Right cardiac atrium (tissue), 5 donors: ENCODE data around the gene HASPIN. TPM values are rescaled to one million over a fixed set of nuclear protein-coding genes. Genes with fewer than 3 reads are reported as not detected.

ENCODE experiments used
- ATAC-seq, 2 donors: fragments of 200-7000 bp; cut with Tn5 transposase; one replicate each; pipeline versions ENCODE4 v1.8.0 to v1.9.1; 2020; ENCODE audit warnings: moderate library complexity in 2 of 2, mild to moderate bottlenecking in 1 of 2
- DNase-seq, 3 donors: peaks; one replicate each; pipeline ENCODE4 v3.0.0-alpha.2; 2020
- H3K27ac ChIP-seq: one replicate; pipeline ENCODE4 v1.5.1; 2013; ENCODE audit warnings: mild to moderate bottlenecking, low read length, control low read depth, moderate library complexity
- H3K27me3 ChIP-seq: one replicate; pipeline ENCODE4 v1.6.1; 2013; ENCODE audit not compliant: control insufficient read depth, insufficient read depth
- H3K4me1 ChIP-seq: one replicate; pipeline ENCODE4 v1.6.1; 2013; ENCODE audit warnings: low read length; ENCODE audit not compliant: control insufficient read depth, insufficient read depth
- H3K4me3 ChIP-seq: one replicate; pipeline ENCODE4 v1.5.1; 2013; ENCODE audit warnings: low read length, control low read depth
- H3K9me3 ChIP-seq: one replicate; pipeline ENCODE4 v1.6.1; 2013; ENCODE audit warnings: low read length; ENCODE audit not compliant: control insufficient read depth
- WGBS: extraction: QIAGEN DNeasy Blood & Tissue Kit; methylation state at CpG from one replicate; pipeline ENCODE4 v1.1.7; 2013; 5-methylcytosine and 5-hydroxymethylcytosine counted together
- intact Hi-C, 4 donors: fragments of 100-400 bp; cut with DNase I; formaldehyde crosslinking; loops; one replicate each; pipeline versions ENCODE4 v1.11.0 to v1.14.0; 2022 to 2023
- polyA plus RNA-seq: library from polyadenylated mRNA; stranded (reverse); fragments of 200-250 nt; gene quantifications from one replicate; pipeline ENCODE4 v1.2.3, GENCODE V29; 2013
- total RNA-seq, 4 donors: library from RNA; stranded (reverse); fragmentation: NEBNext Ultra II Directional; extraction: Animal tissue kit (Norgen Biotek cat#: 25700); gene quantifications; one replicate each; pipeline ENCODE4 v1.2.1, GENCODE V29; 2021
- donor health status: healthy with polysubstance abuse.
- donor health status: DM: no; HTN: yes; CAD: no.
- donor health status: DM: no; HTN: no; CAD: no.
- donor health status: DM: no; HTN: yes; CAD: no; lungs with severe emphysema.
- donor health status: DM: yes; HTN: yes; CAD: no.

Gene HASPIN
- total and polyA plus RNA-seq, 5 donors, result 0.11 to 0.29 (median 0.15) TPM

DNA sequence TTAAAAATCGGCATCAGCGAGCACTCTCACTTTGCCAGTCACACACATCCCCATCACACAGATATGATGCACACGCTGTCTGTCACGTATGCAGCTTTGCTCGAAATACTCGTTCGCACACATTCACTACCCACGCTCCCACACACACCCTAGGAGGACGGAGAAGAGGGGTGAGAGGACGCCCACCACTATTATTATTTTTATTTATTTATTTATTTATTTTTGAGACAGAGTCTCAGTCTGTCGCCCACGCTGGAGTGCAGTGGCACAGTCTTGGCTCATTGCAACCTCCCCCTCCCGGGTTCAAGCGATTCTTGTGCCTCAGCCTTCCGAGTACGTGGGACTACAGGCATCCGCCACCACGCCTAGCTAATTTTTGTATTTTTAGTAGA, 30.4 kb downstream of the HASPIN start:
- Histone ChIP-seq H3K4me1 (no peaks in the 10 kb centered on the region), H3K27ac (no peak overlapping the region), H3K4me3 (no peak overlapping the region), H3K9me3 (no peaks in the 10 kb centered on the region), H3K27me3 (no peaks in the 10 kb centered on the region)
- intact Hi-C loops, result no loop called here
- ATAC-seq (no peak), DNase-seq (peak in 1 of 3 donors; percentile 9)
- 86% methylated on average over 18 of the region's 18 CpGs for WGBS

GRCh38 chr17:3754458-3755334, 31.0 kb downstream of the HASPIN start:
- intact Hi-C loops, result no loop called here
- no peak overlapping the region for H3K4me3 ChIP-seq

GRCh38 chr17:3755335-3756030, 31.8 kb downstream of the HASPIN start:
- peak in 1 of 3 donors; percentile 22 for DNase-seq
- intact Hi-C loops, result no loop called here
- Histone ChIP-seq H3K4me3 (no peak overlapping the region), H3K9me3 (peaks cover 2% of the 10 kb centered on the region), H3K27ac (no peak overlapping the region), H3K4me1 (no peaks in the 10 kb centered on the region), H3K27me3 (no peaks in the 10 kb centered on the region)
- no peak for ATAC-seq
- WGBS, result 60% methylated on average over 20 of the region's 20 CpGs

More at GRCh38 chr17:3754458-3755334, 31.0 kb downstream of the HASPIN start:
- Histone ChIP-seq H3K27ac (no peak overlapping the region), H3K9me3 (peaks cover under 1% of the 10 kb centered on the region), H3K27me3 (no peaks in the 10 kb centered on the region), H3K4me1 (no peaks in the 10 kb centered on the region)
- DNase-seq (peak in 1 of 3 donors; percentile 56), ATAC-seq (peak; percentile 56 to 62)
- 7% methylated on average over 56 of the region's 56 CpGs for WGBS

GRCh38 chr17:3759597-3760216, 36.0 kb downstream of the HASPIN start:
- Histone ChIP-seq H3K27me3 (no peaks in the 10 kb centered on the region), H3K4me1 (no peaks in the 10 kb centered on the region), H3K4me3 (no peak overlapping the region), H3K9me3 (peaks cover 2% of the 10 kb centered on the region), H3K27ac (no peak overlapping the region)
- 82% methylated on average over 6 of the region's 6 CpGs for WGBS
- ATAC-seq (no peak), DNase-seq (no peak)
- intact Hi-C loops, result no loop called here

DNA sequence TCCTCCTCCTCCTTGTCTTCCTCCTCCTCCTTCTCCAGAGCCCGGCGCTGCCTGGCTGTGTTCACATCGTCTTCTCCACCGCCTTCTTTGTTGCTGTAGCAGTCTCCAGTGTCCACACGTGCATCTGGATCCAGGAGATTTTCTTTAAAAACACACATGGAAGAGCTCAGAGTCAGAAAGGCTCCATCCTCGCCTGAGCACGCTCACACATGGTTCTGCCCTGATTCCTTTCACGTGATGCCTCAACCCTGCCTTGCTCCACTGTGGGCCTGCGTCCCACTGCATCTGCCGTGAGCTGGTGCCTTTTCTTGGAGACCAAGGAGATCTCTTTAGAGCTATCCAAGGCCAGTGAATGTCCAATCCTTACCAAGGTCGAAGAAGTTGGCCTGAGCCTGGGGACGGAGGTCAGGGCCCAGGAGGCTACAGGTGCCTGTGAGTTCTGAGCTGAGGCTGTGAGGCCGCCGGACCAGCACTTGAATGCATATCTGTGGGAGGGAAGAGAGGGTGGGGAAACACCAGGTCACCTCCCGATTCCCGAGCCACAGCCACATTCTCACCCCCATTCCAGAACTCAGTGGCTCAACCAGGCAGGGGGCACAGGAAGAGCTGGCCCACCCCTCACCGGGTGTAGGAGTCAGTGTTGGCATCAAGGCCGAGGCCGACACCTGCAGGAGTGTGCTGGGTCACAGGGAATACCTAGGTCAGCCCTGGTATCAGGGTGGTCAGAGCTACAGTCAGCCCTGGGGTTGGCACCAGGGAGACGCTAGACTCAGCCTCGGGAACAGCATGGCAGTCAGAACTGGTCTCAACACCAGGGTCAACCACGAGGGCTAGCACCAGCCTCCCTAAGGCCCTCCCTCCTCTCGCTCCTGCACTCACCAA, 37.6 kb downstream of the HASPIN start:
- H3K27ac ChIP-seq, result no peak overlapping the region
- H3K9me3 ChIP-seq, result peaks cover 2% of the 10 kb centered on the region
- ATAC-seq (no peak), DNase-seq (no peak)
- intact Hi-C loops, result no loop called here
- no peaks in the 10 kb centered on the region for H3K27me3 ChIP-seq
- WGBS, result 80% methylated on average over 23 of the region's 23 CpGs
- H3K4me1 ChIP-seq, result no peaks in the 10 kb centered on the region
- no peak overlapping the region for H3K4me3 ChIP-seq

DNA sequence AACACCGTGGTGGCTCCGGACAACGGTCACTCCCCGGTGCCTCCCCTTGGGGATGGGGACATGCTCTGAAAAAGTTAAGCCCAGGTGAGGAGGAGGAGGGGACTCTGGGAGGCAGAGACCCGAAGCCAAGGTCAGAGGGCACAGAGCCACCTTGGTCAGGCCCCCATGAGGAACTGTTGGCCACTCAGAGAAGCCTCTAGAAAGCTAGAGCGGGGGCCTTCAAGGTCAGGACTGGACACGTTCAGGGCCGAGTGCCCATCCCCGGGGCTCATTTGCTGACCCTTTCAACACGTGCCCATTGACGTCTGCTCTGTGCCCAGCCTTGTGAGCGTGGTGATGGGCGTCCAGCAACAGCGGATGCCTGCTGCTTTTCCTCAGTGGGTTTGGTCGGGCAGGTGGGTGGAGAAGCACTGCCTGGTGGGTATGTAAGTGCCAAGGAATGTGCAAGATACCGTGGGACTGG, 38.2 kb downstream of the HASPIN start:
- H3K4me1 ChIP-seq, result no peaks in the 10 kb centered on the region
- intact Hi-C loops, result no loop called here
- no peak for DNase-seq
- H3K9me3 ChIP-seq, result peaks cover 2% of the 10 kb centered on the region
- no peak for ATAC-seq
- H3K27me3 ChIP-seq, result no peaks in the 10 kb centered on the region
- H3K4me3 ChIP-seq, result no peak overlapping the region
- WGBS, result 78% methylated on average over 16 of the region's 16 CpGs
- H3K27ac ChIP-seq, result no peak overlapping the region

DNA sequence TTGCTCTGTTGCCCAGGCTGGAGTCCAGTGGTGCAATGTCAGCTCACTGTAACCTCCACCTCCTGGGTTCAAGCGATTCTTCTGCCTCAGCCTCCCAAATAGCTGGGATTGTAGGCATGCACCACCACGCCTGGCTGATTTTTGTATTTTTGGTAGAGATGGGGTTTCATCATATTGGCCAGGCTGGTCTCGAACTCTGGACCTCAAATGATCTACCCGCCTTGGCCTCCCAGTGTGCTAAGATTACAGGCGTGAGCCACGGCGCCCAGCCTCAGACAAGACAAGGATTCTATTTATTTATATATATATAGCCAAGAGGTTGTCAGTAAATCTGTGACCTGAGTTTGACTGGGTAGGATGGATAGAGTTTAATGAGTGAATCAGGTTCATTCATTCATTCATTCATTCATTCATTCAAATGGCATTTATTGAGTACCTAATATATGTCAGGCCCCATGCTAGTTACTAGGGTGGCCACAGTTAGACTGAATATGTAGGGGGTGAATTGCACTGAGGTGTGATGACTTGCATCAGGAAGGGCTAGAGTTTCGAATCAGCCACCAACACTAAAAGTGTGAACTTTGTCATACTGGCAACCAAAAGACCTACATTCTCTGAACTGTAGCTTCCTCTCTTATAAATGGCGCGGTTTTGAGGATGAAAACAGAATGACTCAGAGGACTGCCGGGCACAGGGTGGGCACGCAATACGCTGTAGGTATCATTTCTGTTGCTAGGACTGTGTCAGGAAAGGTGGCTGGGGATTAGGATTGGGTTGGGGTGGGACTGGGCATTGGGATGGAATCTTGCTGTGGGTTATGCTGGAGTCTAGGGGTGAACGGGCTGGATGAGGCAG, 39.4 kb downstream of the HASPIN start:
- H3K4me3 ChIP-seq, result no peak overlapping the region
- 86% methylated on average over 14 of the region's 14 CpGs for WGBS
- intact Hi-C loops, result no loop called here
- H3K27ac ChIP-seq, result no peak overlapping the region
- DNase-seq (no peak), ATAC-seq (no peak)
- H3K27me3 ChIP-seq, result no peaks in the 10 kb centered on the region
- no peaks in the 10 kb centered on the region for H3K4me1 ChIP-seq
- H3K9me3 ChIP-seq, result peaks cover 2% of the 10 kb centered on the region

GRCh38 chr17:3763777-3764170, 40.1 kb downstream of the HASPIN start:
- no peak overlapping the region for H3K4me3 ChIP-seq
- 64% methylated on average over 3 of the region's 3 CpGs for WGBS
- intact Hi-C loops, result no loop called here
- H3K27ac ChIP-seq, result no peak overlapping the region
- DNase-seq (no peak), ATAC-seq (no peak)
- peaks cover 2% of the 10 kb centered on the region for H3K9me3 ChIP-seq
- no peaks in the 10 kb centered on the region for H3K27me3 ChIP-seq
- H3K4me1 ChIP-seq, result no peaks in the 10 kb centered on the region

DNA sequence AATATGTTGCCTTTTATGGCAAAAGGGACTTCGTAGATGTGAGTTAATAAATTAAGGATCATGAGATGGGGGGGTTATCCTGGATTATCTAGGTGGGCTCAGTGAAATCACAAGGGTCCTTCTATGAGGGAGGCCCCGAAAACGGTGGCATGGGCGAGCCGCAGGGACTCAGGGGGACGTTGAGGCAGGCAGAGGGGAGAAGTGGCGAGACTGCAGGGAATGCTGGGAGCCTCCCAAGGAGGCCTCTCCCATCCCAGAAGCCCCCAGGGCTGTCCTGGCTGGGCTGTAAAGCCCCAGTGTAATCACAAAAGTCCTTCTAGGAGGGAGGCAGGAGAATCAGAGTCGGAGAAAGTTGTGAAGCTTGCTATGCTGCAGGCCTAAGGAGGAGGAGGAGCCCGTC, 42.3 kb downstream of the HASPIN start:
- Histone ChIP-seq H3K4me3 (no peak overlapping the region), H3K4me1 (no peaks in the 10 kb centered on the region), H3K27me3 (no peaks in the 10 kb centered on the region), H3K9me3 (no peaks in the 10 kb centered on the region), H3K27ac (no peak overlapping the region)
- no peak for DNase-seq
- ATAC-seq, result no peak
- intact Hi-C loops, result no loop called here
- WGBS, result 93% methylated on average over 9 of the region's 9 CpGs

GRCh38 chr17:3766779-3767178, 43.1 kb downstream of the HASPIN start:
- intact Hi-C loops, result no loop called here
- DNase-seq, result no peak
- Histone ChIP-seq H3K27me3 (no peaks in the 10 kb centered on the region), H3K4me3 (no peak overlapping the region), H3K27ac (no peak overlapping the region), H3K9me3 (no peaks in the 10 kb centered on the region), H3K4me1 (no peaks in the 10 kb centered on the region)
- no peak for ATAC-seq
- WGBS, result 90% methylated on average over 8 of the region's 8 CpGs
